NCI-H1048 (cell line): ENCODE results near the gene ARMC7.
"Not testable (repeated sequence)": the region's sequence is repeated elsewhere in the genome, so short reads cannot be mapped to it uniquely, and the experiment has no call there.

Source experiments
- DNase-seq: peaks from one replicate; lab custom pipeline; 2025; lab: John Stamatoyannopoulos, UW

The ARMC7 gene

DNA sequence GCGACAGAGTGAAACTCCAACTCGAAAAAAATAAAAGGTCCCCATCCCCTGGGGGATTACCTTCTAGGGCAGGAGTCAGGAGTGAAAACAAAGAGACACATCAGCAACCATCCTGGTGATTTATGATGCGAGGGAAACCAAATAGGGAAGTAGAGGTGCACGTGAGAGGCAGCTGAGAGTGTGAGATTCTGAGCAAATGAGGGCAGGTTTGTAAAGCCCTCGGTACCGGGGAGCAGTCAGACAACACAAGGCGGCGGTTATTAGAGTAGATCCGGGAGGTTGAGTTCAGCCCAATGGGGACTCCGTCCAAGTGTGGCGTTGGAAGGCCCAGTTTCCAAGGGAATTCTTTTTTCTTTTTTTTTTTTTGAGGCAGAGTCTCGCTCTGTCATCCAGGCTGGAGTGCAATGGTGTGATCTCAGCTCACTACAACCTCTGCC is 7.4 kb upstream of the ARMC7 start:
- DNase-seq, result no peak

GRCh38 chr17:75103601-75104554 is 5.9 kb upstream of the ARMC7 start:
- no peak for DNase-seq

DNA sequence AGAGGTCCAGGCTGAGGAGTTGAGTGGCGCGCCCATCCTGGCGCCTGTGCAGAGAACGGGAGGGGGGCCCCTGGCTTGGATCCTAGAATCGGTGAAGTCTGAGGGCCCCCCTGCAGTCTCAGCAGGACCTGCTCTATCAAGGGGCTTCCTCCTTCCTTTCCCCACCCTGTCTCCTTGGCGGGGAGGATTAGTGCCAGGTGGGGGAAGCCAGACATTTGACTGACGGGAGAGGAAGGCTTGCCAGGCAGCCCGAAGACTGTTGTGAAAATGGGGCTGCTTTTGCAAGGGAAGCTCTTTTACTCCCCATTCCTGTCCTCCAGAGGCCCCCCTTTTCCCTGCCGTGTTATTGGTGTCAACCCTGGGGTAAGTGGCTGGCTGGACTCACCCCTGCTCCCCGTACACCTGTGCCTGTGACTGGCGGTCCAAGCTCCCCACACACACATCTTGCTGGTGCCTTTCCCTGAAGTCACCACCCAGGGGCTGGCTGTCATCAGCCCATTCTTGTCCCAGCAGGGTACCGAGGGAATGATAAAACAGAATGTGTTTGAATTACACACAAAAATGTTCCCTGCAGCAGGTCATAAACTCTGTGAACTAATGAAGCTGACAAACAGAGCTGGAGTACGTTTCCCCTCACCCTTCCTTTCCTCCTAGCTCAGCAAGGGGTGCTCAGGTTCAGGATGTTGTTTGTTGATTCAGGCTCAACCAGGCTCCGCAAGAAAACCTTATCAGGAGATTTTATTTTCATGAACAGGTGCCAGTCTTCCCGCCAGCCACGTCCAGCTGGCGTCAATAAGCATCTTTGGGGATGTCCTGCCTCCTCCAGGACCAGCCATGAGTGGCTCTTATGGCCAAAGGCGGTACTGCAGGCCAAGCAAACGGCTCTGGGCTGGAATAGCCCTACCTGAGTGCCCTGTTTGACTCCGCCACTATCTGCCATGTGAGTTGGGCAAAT is 4.4 kb upstream of the ARMC7 start:
- DNase-seq, result no peak

GRCh38 chr17:75108193-75108592 is 1.6 kb upstream of the ARMC7 start:
- DNase-seq, result no peak

DNA sequence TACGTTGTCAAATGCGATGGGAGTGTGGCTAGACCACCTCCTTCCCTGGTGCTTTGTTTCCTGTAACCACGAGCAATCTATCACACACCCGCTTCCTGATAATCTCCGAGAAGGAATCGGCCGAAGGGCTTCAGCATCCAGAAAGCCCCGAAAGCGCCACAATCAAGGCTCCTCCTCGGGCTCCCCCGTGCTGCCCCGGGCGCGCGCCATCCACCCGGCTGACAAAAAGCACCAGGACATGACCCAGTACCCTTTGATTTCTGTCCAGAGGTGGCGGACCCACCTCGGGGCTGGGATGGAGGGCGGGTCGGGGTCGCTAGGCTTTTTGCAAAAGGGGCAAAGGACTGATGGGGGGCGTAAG is 743 bp upstream of the ARMC7 start:
- DNase-seq, result no peak

- DNase-seq, result no peak
Measured at GRCh38 chr17:75110234-75110937, 617 bp downstream of the ARMC7 start.

DNA sequence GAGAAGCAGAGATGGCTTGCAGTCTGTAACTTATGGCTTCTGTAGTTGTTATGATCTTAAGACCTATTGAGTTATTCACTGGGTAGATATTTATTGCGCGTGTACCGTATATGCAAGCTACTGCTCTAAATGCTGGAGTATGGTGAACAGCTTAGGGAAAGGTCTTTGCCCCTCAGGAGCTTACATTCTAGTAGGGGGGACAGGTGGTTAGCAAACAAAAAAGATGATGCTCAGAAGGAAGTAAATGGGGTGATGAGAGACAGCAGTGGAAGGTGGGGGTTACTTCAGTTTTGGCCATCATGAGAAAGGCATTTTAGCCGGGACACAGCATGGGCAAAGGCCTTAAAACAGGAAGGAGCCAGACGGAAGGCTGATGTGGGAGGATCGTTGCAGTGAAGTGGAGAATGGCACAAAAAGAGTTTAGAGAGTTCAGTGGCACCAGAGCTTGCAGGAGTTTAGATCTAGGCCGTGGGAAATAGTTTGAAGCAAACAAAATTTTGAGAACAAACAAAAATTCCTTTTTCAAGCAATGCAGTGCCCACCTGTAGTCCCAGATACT is 2.1 kb downstream of the ARMC7 start:
- no peak for DNase-seq

- peak; percentile 58 for DNase-seq
Measured at GRCh38 chr17:75113798-75114551, 4.2 kb downstream of the ARMC7 start.

GRCh38 chr17:75114552-75115314 is 5.0 kb downstream of the ARMC7 start:
- DNase-seq, result no peak

DNA sequence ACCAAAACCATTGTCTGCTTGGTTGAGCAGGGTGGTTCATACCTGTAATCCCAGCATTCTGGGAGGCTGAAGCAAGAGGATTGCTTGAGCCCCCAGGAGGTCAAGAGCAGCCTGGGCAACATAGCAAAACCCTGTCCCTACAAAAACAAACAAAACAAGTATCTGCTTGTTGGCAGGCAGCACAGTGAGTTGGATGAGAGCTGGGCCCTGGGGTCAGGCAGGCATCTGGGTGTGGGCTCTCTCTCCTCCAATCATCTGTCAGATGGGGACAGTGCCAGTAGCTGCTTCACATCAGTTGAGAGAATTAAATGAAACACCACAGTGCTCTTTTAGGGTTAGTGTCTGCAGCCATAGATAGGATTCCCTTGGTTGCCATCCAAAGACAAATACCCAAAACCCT is 5.8 kb downstream of the ARMC7 start:
- DNase-seq, result no peak

- no peak for DNase-seq
Measured at GRCh38 chr17:75116737-75117136, 7.0 kb downstream of the ARMC7 start.

- no peak for DNase-seq
Measured at GRCh38 chr17:75118307-75118706, 8.5 kb downstream of the ARMC7 start.

- no peak for DNase-seq
Measured at GRCh38 chr17:75124041-75124818, 14.5 kb downstream of the ARMC7 start.

- no peak for DNase-seq
Measured at GRCh38 chr17:75124819-75125162, 15.0 kb downstream of the ARMC7 start.

DNA sequence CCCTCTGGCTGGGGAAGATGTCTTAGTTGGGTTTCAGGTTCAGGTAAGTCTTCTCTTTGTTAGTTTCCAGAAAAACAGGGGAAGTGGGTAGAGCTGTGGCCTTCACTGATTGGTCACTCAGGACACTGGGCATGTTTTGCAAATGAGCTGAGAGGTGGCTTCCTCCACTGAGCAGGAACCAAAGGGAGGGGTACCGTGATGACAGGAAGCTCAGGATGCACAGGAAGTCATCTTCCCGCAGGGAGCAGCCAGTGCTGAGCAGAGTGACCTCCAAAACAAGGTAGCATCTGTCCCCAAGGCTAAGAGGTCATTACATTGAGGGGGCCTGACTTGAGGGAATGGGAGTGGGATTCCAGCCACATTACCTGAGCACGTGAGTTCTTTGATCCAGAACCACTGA is 16.2 kb downstream of the ARMC7 start:
- no peak for DNase-seq

GRCh38 chr17:75126954-75127353 is 17.2 kb downstream of the ARMC7 start:
- no peak for DNase-seq

GRCh38 chr17:75127936-75128335 is 18.2 kb downstream of the ARMC7 start:
- DNase-seq, result not testable (repeated sequence)

DNA sequence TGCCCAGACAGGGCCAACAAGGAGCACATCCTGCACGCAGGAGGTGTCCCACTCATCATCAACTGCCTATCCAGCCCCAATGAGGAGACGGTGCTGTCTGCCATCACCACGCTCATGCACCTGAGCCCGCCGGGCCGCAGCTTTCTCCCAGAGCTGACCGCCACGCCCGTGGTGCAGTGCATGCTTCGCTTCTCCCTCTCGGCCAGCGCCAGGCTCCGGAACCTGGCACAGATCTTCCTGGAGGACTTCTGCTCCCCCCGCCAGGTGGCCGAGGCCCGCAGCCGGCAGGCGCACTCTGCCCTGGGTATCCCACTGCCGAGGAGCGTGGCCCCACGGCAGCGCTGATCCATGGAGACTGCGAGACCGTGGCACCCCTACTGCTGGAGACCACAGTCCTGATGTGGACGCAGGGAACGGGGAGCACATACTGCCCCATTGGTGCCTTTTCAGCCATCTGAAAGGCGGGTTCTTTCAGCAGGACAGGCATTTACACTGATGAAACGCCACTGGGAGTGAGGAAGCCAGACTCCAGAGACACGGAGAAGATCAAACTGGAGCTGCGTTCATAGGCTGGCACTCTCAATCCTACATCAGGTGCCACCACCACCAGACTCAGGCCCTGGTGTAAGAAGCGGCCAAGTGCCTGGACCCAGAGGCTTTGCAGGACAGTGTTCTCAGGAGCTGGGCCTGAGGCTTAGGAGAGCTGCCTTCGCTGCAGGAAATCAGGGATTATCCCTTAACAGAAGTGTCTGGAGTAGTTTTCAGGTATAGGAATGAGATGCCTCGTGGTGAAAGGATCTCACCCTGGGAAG is 19.1 kb downstream of the ARMC7 start:
- DNase-seq, result no peak

GRCh38 chr17:75129576-75129975 is 19.8 kb downstream of the ARMC7 start:
- DNase-seq, result no peak
